HCT116 (cell line): Measurements from ENCODE around the gene TFG. TPM values are rescaled to one million over a fixed set of nuclear protein-coding genes. Genes with fewer than 3 reads are reported as not detected.

Experiments used
- ATAC-seq: fragments of 200-7000 bp; cut with Tn5 transposase; 2 replicates; pipeline ENCODE4 v1.9.1; 2020; ENCODE audit warnings: mild to moderate bottlenecking, moderate library complexity
- BruUV-seq: library from RNA; stranded (reverse); fragments of 400-500 nt; replicated peaks from 2 replicates; lab custom pipeline; 2021; lab: Mats Ljungman, UMichigan
- CTCF ChIA-PET: fragments of 300-600 bp; sonication (Branson Sonifier 250); formaldehyde crosslinking; loops from one replicate; lab custom pipeline; 2021; ENCODE audit warnings: antibody characterized with exemption; lab: Charles Lee
- POLR2A ChIA-PET: fragments of 300-600, 350-600 bp; sonication (Branson Sonifier 250); formaldehyde crosslinking; loops from one replicate; lab custom pipeline; 2021; ENCODE audit warnings: antibody characterized with exemption; lab: Charles Lee
- RAD21 ChIA-PET, 2 experiments: fragments of 300-600 bp; sonication (Branson Sonifier 250); formaldehyde crosslinking; loops; one replicate each; lab custom pipeline; 2023; ENCODE audit warnings: low total read pairs in 2 of 2; ENCODE audit not compliant: uncharacterized antibody in 2 of 2, unreplicated experiment in 2 of 2, low non-redundant PET in 1 of 2; lab: Charles Lee
- DNase-seq: peaks from one replicate; pipeline ENCODE4 v3.0.0-alpha.2; 2010; ENCODE audit warnings: low read depth, low spot score
- H2AFZ ChIP-seq: fragments of 200-600 bp; shearing (Covaris generic), sonication (generic); 2 replicates; pipeline ENCODE4 v1.6.1; 2017; ENCODE audit warnings: low read depth, mixed run types, mixed read lengths, antibody characterized with exemption, low read length; ENCODE audit not compliant: poor library complexity, severe bottlenecking
- H3K27ac ChIP-seq: 2 replicates; pipeline ENCODE4 v1.5.1; 2012; ENCODE audit warnings: low read depth, low read length
- H3K27me3 ChIP-seq: fragments of 200-600 bp; sonication (generic); 2 replicates; pipeline ENCODE4 v1.6.1; 2016; ENCODE audit warnings: mixed run types, low read length, mixed read lengths; ENCODE audit not compliant: insufficient read depth
- H3K36me3 ChIP-seq, 2 experiments: fragments of 200-500 bp in 1 of 2; fragments of 200-600 bp in 1 of 2; sonication (Bioruptor generic) in 1 of 2; sonication (generic) in 1 of 2; 2 replicates each; pipeline versions ENCODE4 v1.5.1 to v1.6.1; 2014 to 2016; ENCODE audit warnings: low read length in 2 of 2, inconsistent platforms in 1 of 2, mixed read lengths in 1 of 2, mixed run types in 1 of 2; ENCODE audit not compliant: insufficient read depth in 2 of 2, control insufficient read depth in 1 of 2
- H3K4me1 ChIP-seq, 2 experiments: fragments of 200-600 bp in 1 of 2; sonication (generic) in 1 of 2; 2 replicates each; pipeline versions ENCODE4 v1.5.1 to v1.6.1; 2012 to 2017; ENCODE audit warnings: low read length in 2 of 2, inconsistent platforms in 1 of 2, mild to moderate bottlenecking in 1 of 2, mixed read lengths in 1 of 2, mixed run types in 1 of 2, moderate library complexity in 1 of 2; ENCODE audit not compliant: insufficient read depth in 2 of 2, control insufficient read depth in 1 of 2
- H3K4me2 ChIP-seq: fragments of 200-600 bp; sonication (generic); 2 replicates; pipeline ENCODE4 v1.6.1; 2017; ENCODE audit warnings: mixed run types, low read length, mixed read lengths
- H3K4me3 ChIP-seq, 2 experiments: fragments of 200-600 bp in 1 of 2; sonication (generic) in 1 of 2; replicated peaks in 1 of 2; 2 replicates each; pipeline ENCODE4 v1.5.1; 2011 to 2016; ENCODE audit warnings: low read length in 2 of 2, control low read depth in 1 of 2, low read depth in 1 of 2, mild to moderate bottlenecking in 1 of 2, mixed read lengths in 1 of 2, mixed run types in 1 of 2
- H3K79me2 ChIP-seq: fragments of 200-600 bp; sonication (generic); 2 replicates; pipeline ENCODE4 v1.6.1; 2017; ENCODE audit warnings: mild to moderate bottlenecking, mixed run types, low read length, moderate library complexity, mixed read lengths; ENCODE audit not compliant: insufficient read depth
- H3K9ac ChIP-seq: fragments of 200-600 bp; sonication (generic); 2 replicates; pipeline ENCODE4 v1.6.1; 2016; ENCODE audit warnings: low read length, mixed read lengths
- H3K9me2 ChIP-seq: fragments of 200-600 bp; sonication (generic), shearing (Covaris generic); 2 replicates; pipeline ENCODE4 v1.6.1; 2017; ENCODE audit warnings: mixed run types, mild to moderate bottlenecking, moderate library complexity; ENCODE audit not compliant: insufficient read depth
- H3K9me3 ChIP-seq, 2 experiments: fragments of 200-500 bp in 1 of 2; fragments of 200-600 bp in 1 of 2; sonication (Bioruptor generic) in 1 of 2; sonication (generic) in 1 of 2; 2 replicates each; pipeline ENCODE4 v1.6.1; 2014 to 2017; ENCODE audit warnings: low read length in 2 of 2, mixed read lengths in 2 of 2, inconsistent platforms in 1 of 2, low read depth in 1 of 2, mild to moderate bottlenecking in 1 of 2, mixed run types in 1 of 2, moderate library complexity in 1 of 2; ENCODE audit not compliant: control insufficient read depth in 1 of 2, insufficient read depth in 1 of 2
- H4K20me1 ChIP-seq: fragments of 200-600 bp; sonication (generic), shearing (Covaris generic); 2 replicates; pipeline ENCODE4 v1.6.1; 2017; ENCODE audit warnings: mixed run types, mild to moderate bottlenecking, moderate library complexity; ENCODE audit not compliant: insufficient read depth
- RAD21 ChIP-seq: IDR thresholded peaks from 2 replicates; pipeline ENCODE4 v1.6.1; 2012; ENCODE audit warnings: low read depth, mild to moderate bottlenecking
- ZBTB33 ChIP-seq: IDR thresholded peaks from 2 replicates; pipeline ENCODE4 v1.6.1; 2011; ENCODE audit warnings: mild to moderate bottlenecking, low read length, moderate library complexity; ENCODE audit not compliant: insufficient replicate concordance; ENCODE audit errors: extremely low read depth
- intact Hi-C: fragments of 100-400 bp; cut with micrococcal nuclease; formaldehyde crosslinking; loops from 2 replicates; pipeline ENCODE4 v1.10.0; 2022
- total RNA-seq: library from RNA; stranded (reverse); gene quantifications from one replicate; pipeline ENCODE4 v1.2.1, GENCODE V29; 2021; ENCODE audit not compliant: unreplicated experiment
- TF ChIP-seq, protein P1 (sequence below): IDR thresholded peaks from 2 replicates; pipeline ENCODE4 v1.6.1; 2012; ENCODE audit warnings: low read depth

The TFG gene
- total RNA-seq, 1 experiment from 2014 or later: 99.1 TPM

- no peak overlapping the region for H3K9ac ChIP-seq
- POLR2A ChIA-PET: no interaction called here
- H3K27me3 ChIP-seq: no peaks in the 10 kb centered on the region
- no peak overlapping the region for H3K4me2 ChIP-seq
- 0 out of 4 replicates have a peak, but pooled peaks cover 0 to 6% of the 10 kb centered on the region in 2 experiments for H3K9me3 ChIP-seq
- H3K4me1 ChIP-seq: no peaks in the 10 kb centered on the region
- CTCF ChIA-PET: no interaction called here
- RAD21 ChIA-PET: no interaction called here
- no peak for DNase-seq
- TF ChIP-seq ZBTB33: no peak
- TF ChIP-seq RAD21: no peak
- TF ChIP-seq, protein P1, sequence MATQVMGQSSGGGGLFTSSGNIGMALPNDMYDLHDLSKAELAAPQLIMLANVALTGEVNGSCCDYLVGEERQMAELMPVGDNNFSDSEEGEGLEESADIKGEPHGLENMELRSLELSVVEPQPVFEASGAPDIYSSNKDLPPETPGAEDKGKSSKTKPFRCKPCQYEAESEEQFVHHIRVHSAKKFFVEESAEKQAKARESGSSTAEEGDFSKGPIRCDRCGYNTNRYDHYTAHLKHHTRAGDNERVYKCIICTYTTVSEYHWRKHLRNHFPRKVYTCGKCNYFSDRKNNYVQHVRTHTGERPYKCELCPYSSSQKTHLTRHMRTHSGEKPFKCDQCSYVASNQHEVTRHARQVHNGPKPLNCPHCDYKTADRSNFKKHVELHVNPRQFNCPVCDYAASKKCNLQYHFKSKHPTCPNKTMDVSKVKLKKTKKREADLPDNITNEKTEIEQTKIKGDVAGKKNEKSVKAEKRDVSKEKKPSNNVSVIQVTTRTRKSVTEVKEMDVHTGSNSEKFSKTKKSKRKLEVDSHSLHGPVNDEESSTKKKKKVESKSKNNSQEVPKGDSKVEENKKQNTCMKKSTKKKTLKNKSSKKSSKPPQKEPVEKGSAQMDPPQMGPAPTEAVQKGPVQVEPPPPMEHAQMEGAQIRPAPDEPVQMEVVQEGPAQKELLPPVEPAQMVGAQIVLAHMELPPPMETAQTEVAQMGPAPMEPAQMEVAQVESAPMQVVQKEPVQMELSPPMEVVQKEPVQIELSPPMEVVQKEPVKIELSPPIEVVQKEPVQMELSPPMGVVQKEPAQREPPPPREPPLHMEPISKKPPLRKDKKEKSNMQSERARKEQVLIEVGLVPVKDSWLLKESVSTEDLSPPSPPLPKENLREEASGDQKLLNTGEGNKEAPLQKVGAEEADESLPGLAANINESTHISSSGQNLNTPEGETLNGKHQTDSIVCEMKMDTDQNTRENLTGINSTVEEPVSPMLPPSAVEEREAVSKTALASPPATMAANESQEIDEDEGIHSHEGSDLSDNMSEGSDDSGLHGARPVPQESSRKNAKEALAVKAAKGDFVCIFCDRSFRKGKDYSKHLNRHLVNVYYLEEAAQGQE: no peak
- no peak for ATAC-seq
- no peaks in the 10 kb centered on the region for H4K20me1 ChIP-seq
- no peaks in the 10 kb centered on the region for H3K79me2 ChIP-seq
- intact Hi-C loops: loop anchor here (10.0 kb wide), 1 partner anchor 475 kb away; no protein-coding TSS in a partner anchor
- no TSS peak for BruUV-seq
- no peak overlapping the region for H3K4me3 ChIP-seq
- H2AFZ ChIP-seq: no peak overlapping the region
- no peaks in the 10 kb centered on the region for H3K36me3 ChIP-seq
- H3K9me2 ChIP-seq: no peaks in the 10 kb centered on the region
- H3K27ac ChIP-seq: no peak overlapping the region
Measured at GRCh38 chr3:100789579-100789978, 80.3 kb downstream of the TFG start.
